Retina (tissue), 1 donor: ENCODE measurements around the gene MRAS.

Source experiments
- DNase-seq: peaks from one replicate; pipeline ENCODE4 v3.0.0-alpha.2; 2016

MRAS gene

GRCh38 chr3:138347960-138348753 lies at the start of gene MRAS:
Gene MRAS, plus strand, starts transcription at chr3:138348579. Its CDS starts 24,305 bp downstream, at chr3:138372884.
- DNase-seq: peak; percentile 92

GRCh38 chr3:138300647-138301046 lies 47.7 kb upstream of the MRAS start:
- no peak for DNase-seq

DNA sequence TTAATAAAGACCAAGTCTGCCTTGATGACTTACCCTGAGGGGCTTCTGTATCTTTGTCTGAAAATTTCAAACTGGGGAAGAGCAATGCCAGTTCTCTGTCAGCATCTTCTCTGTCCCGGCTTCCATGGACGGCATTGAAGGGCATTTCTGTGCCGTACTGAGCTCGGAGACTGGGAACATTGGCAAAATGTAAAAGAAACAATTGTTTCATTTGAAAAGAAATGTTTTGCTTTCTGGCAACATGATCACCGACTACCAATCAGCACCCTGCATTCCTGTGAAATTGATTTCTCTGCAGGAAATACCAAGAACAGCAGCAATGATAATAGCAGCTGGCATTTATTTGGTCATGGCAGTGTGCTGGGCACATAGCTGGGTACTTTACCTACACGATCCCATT lies 44.9 kb upstream of the MRAS start:
- DNase-seq: no peak

- no peak for DNase-seq
Observed at GRCh38 chr3:138307899-138308298, 40.5 kb upstream of the MRAS start.

GRCh38 chr3:138308783-138309182 lies 39.6 kb upstream of the MRAS start:
- no peak for DNase-seq

GRCh38 chr3:138310494-138310893 lies 37.9 kb upstream of the MRAS start:
- no peak for DNase-seq

DNA sequence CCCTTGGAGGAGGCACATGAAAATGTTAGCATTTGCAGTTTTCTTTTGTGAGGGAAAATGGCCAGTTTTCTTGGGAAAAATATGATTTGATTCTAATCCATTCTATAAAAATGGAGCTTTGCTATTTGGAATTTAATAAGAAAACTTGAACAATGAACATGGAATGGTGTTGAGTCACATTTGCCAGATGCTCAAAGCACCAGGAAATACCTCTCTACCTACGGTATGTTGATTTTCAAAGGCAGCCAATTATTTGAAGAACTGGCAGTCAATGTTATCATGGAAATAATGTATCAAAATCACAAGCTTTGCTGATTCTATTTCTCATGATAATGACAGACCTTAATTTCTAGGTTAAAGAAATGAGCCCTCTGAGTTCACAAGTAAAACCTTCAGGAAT lies 33.6 kb upstream of the MRAS start:
- no peak for DNase-seq

- no peak for DNase-seq
Observed at GRCh38 chr3:138317687-138318086, 30.7 kb upstream of the MRAS start.

- DNase-seq: no peak
Observed at GRCh38 chr3:138323971-138324370, 24.4 kb upstream of the MRAS start.

GRCh38 chr3:138325990-138326389 lies 22.4 kb upstream of the MRAS start:
- no peak for DNase-seq

GRCh38 chr3:138326866-138327595 lies 21.3 kb upstream of the MRAS start:
- no peak for DNase-seq

DNA sequence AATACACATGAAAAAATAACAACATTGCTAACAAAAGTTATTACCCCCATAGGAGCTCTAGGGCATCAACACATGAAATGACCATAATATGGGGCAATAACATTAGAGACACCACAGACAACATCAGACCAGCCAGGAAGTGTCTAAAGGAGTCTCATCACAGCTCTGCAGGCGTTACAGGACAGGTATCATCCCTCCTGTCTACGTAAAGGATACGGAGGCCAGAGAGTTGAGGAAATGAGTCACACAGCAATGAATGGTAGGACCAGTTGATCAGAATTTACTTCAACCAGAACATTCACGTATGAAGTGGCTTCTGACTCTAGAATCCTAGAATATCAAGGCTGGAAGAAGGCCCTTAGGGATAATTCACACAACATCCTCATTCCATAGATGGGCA lies 20.5 kb upstream of the MRAS start:
- no peak for DNase-seq

DNA sequence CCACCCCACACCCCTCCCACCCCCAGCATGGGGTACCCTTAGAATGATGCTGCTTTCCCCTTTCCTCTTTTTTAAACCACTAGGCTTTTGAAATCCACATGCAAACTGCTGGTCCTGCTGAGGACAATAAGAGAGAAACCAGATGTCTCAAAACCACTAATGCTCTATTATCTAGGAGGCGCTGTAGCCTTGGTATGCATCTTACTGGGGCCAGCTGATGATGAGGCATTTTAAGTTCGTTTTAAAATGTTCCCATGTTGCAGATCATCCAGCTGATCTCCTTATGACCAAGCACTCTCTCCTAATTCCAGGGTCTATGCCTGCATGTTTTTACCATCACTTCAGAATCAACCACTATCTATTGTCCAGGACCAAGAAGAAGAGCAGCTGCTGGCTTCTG lies 20.0 kb upstream of the MRAS start:
- peak; percentile 24 for DNase-seq

DNA sequence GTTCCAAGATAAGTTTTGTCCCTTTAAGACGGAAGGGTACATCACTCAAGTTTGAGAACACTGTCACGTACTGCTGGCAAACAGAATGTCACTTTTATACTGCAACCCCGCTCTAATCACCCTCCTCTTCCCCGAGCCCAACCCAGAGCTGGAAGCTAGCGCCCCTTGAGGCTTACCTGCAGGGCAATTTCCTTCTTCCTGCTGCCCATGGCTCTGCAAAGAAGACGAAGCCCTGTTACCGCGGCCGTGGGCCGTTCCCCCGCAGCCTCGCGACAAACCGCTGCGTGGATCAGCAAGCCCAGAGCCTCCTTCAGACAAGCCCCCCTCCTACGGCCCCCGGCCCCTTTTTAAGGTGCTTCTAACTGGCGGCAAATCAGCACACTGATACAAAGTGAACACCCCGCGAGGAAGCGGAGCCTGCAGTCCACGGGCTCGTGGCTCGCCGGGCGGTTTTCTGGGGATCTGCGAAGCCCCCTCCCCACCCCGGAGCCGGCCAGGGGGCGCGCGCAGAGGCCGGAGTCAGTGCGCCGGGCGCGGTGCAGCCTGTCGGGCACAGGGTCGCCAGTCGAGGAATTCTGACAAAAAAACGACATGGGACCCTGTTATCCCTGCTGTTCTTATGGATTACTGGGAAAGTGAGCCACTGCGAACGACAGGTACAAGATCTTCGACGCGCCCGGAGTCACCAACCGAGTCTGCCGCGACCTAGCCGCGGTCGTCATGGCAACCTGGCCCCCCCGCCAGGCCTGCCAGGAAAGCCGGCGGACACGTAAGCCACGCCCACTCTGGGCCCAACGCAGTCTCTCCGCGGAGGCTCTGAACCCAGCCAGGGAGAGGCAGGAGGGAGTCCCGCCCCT lies 19.0 kb upstream of the MRAS start, which contains the start of gene NME9:
TSS of gene NME9 (minus strand) at position 725 of the 857 bp plus-strand sequence. CDS start at position 209, 516 bp downstream.
- DNase-seq: peak; percentile 98

- no peak for DNase-seq
Observed at GRCh38 chr3:138329984-138330293, 18.4 kb upstream of the MRAS start.

- DNase-seq: no peak
Observed at GRCh38 chr3:138331143-138331894, 17.1 kb upstream of the MRAS start.

DNA sequence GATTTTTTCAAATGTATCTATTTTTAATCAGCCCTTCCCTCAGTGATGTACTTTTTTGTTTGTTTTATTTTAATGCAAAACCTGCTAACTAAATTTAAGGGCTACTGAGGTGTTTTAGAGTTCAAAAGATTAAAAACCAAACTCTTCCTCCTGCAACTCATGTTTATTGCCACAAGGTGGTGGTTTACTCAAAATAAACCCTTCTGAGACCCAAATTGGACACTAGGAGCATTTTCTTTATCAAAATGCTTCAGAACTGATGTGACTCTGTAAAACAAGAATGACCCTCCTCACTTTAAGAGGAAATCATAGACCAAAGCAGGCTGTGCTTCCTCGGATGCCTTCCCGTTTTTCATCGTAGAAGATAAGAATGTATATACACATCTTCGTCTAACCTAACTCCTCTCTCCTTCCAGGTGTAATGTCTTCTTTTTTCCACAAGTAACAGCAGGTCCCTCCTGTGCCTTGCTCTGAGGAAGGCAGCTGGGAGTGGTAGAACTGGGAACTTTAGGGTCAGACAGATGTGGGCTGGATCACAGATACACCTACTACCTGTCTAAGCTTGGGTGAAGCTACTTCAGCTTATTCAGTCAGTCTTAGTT lies 15.8 kb upstream of the MRAS start:
- peak; percentile 22 for DNase-seq

GRCh38 chr3:138334608-138335007 lies 13.8 kb upstream of the MRAS start:
- no peak for DNase-seq

DNA sequence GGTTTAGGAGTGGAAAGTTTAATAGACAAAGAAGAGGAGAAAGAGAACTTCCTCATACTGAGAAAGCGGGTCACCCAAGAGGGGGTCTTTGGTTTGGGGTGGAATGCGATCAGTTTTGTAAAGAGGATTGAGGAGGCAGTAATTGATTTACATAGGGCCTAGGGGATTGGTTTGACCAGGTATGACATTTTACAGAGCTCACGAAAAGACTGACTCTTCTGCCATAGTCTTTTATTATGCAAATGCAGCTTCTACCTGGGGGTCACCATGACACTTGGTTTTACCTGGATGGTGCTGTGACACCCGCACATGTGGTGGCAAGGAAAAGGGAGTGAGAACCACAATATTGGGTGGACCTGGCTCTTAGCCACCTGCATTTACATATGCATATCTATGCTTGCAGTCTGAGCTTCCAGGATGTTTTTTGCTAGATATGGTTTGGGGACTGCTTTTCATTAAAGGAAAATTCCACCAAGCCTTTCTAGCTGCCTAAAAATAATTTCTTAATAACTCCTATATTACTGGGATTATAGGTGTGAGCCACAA lies 11.9 kb upstream of the MRAS start:
- DNase-seq: no peak

- no peak for DNase-seq
Observed at GRCh38 chr3:138338244-138338643, 10.1 kb upstream of the MRAS start.

DNA sequence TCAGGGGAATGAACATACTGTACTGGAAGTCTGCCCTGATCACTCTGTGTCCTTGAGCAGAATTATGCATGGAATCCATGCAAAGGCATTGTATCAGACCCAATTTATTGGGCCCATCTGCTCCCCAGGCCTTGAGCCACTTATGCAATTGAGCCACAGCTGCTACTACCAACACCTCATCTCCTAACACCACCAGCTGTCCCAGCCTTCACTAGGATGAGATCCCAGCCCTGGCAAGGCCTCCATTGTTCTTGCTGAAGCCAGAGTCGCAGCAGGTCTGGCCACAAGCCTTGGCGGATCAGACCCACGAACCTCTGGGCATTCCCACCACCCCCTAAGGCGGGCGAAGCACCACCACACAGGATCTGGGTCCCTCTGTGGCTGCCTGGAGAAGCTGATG lies 9.6 kb upstream of the MRAS start:
- peak; percentile 29 for DNase-seq

DNA sequence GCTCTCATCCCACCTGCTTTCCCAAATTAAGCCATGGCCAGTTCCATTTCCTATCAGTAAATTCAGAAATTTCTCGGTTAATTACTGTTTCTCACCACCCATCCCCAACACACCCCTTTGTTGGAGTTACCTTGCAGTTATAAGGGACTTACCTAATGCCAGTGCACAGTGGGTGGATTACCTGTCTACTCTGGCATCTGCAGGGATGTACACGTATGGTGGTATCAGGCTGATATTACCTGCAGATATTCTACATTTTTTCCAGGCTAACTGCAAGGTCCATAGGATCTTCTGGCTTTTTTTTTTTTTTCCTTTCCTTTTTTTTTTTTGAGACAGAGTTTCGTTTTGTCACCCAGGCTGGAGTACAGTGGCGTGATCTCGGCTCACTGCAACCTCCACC lies 7.9 kb upstream of the MRAS start:
- DNase-seq: no peak
